Activated CD4-positive, alpha-beta T cell treated with anti-CD3 and anti-CD28 coated beads, Interleukin-2, amount 50 U/mL, for 16 hours (primary cell): ENCODE data around the gene TEX14.
"Not testable (repeated sequence)": the region's sequence is repeated elsewhere in the genome, so short reads cannot be mapped to it uniquely, and the experiment has no call there.

Source experiments
- DNase-seq: peaks from one replicate; pipeline ENCODE4 v3.0.0-alpha.2; 2020

Gene TEX14

DNA sequence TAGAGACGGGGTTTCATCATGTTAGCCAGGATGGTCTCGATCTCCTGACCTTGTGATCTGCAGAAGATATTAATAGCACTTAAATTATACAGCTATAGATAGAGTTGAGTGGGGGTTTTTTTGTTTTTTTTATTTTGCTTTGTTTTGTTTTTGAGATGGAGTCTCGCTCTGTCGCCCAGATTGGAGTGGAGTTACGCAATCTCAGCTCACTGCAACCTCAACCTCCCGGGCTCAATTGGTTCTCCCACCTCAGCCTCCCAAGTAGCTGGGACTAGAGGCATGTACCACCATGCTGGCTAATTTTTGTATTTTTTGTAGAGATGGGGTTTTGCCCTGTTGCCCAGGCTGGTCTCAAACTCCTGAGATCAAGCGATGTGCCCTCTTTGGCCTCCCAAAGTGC, 1.8 kb downstream of the TEX14 start:
- not testable (repeated sequence) for DNase-seq

DNA sequence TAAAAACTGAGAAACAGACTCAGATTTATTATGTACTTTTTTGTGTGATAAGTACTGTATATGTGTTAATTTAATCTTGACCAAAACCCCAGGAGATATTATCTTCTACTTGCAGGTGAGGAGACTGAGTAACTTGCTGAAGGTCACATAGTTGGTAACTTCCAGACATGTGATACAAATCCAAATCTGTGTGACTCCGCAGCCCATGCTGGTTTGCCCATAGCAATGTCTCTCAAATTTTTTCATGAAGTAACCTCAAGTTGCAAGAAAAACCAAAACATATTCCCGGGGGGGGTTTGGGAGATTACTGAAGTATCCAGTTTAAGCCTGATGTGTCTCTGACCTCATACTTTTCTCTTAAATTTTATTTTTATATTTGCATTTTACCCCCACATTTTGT, 3.3 kb downstream of the TEX14 start:
- no peak for DNase-seq

- DNase-seq: no peak
These were observed 4.9 kb downstream of the TEX14 start for GRCh38 chr17:58686980-58687379.

DNA sequence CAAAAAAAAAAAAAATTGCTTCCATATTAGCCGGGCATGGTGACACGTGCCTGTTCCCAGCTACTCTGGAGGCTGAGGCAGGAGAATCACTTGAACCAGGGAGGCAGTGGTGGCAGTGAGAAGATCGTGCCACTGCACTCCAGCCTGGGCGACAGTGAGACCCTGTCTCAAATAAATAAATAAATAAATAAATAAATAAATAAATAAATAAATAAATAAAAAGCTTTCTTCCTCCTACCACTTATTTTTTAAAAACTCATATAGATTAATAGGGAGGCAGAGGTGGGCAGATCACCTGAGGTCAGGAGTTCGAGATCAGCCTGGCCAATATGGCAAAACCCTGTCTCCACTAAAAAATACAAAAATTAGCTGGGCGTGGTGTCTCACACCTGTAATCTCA, 7.4 kb downstream of the TEX14 start:
- not testable (repeated sequence) for DNase-seq

- no peak for DNase-seq
These were observed 7.8 kb downstream of the TEX14 start for GRCh38 chr17:58684003-58684402.

GRCh38 chr17:58680038-58680369, 11.8 kb downstream of the TEX14 start:
- no peak for DNase-seq

- peak; percentile 33 for DNase-seq
These were observed 12.4 kb downstream of the TEX14 start for GRCh38 chr17:58679263-58680037.

- DNase-seq: not testable (repeated sequence)
These were observed 13.6 kb downstream of the TEX14 start for GRCh38 chr17:58678287-58678686.

- DNase-seq: no peak
These were observed 14.5 kb downstream of the TEX14 start for GRCh38 chr17:58677194-58677880.

DNA sequence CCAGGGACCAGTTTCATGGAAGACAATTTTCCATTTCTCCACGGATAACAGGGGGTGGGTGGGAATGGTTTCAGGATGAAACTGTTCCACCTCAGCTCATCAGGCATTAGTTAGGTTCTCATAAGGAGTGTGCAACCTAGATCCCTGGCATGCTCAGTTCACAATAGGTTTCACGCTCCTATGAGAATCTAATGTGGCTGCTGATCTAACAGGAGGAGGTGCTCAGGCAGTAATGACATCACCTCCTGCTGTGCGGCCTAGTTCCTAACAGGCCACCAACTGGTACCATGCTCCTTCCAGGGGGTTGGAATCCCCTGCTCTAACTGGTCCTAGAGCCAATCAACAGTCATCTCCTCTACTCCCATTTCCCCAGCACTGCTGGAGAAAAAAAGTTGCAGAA, 19.9 kb downstream of the TEX14 start:
- DNase-seq: no peak

DNA sequence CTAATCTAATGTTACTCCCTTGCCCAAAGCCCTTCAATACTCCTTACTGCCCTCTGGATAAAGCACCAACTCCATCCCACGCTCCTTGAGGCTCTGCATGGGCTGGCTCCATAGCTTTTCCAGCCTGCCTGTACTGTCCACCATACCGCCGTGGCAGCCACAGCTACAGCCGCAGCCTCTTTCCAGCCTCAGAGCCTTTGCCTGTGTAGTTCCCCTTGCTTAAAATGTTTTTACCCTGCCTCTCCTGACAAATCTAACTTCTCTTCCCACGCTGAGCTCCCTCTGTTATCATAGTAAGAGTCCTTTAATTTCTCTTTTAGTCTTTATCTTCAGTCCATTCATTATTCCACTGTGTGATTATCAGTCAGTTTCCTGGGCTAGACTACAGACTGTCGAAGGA, 22.0 kb downstream of the TEX14 start:
- DNase-seq: no peak

- DNase-seq: no peak
These were observed 23.3 kb downstream of the TEX14 start for GRCh38 chr17:58668598-58668935.

GRCh38 chr17:58667934-58668597, 23.8 kb downstream of the TEX14 start:
- DNase-seq: no peak

DNA sequence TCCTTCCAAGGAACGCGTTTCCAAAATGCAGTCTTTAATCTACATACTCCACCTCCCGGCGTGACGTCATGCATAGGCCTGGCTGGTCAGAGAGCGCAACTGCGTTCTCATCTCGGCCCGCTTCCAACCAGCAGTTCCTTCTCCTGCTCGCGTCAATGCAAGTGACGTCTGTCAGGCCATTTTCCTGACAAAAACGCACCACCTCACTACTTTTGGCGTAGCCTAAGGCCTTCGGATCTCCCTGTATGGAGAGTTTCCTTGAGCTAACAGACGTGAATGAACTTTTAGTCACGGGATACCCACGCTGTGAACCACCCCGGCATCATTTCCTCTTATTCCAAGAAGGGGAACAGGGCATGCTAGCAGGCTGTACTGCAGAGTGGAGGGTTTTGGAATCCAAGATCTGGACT, 25.0 kb downstream of the TEX14 start:
- peak; percentile 37 for DNase-seq

DNA sequence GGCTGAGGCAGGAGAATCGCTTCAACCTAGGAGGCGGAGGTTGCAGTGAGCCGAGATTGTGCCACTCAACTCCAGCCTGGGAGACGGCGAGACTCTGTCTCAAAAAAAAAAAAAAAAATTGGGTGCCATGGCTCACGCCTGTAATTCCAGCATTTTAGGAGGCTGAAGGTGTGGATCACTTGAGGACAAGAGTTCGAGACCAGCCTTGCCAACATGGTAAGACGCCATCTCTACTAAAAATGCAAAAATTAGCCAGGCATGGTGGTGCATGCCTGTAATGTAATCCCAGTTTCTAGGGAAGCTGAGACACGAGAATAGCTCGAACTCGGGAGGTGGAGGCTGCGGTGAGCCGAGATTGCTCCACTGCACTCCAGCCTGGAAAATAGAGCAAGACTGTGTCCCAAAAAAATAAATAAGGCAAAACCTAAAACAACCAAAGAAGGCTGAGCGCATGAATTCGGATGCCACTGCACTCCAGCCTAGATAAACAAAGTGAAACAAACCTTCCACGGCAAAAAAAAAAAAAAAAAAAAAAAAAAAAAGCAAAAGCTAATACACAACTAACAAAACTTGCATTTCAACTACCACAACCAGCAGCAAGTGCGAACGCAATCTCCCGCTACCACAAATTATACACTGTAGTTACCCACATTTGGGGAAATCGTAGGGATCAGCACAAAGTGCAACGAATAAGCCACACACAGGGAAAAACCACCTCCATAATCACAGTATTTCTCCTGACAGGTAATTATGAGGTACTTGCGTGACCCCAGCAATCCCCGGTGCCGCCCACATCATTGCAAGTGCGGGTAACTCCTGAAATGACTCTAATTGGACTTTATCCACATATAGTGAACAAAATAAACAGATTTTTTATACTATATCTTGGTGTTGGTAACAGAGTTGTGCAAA, 25.6 kb downstream of the TEX14 start:
- DNase-seq: no peak

DNA sequence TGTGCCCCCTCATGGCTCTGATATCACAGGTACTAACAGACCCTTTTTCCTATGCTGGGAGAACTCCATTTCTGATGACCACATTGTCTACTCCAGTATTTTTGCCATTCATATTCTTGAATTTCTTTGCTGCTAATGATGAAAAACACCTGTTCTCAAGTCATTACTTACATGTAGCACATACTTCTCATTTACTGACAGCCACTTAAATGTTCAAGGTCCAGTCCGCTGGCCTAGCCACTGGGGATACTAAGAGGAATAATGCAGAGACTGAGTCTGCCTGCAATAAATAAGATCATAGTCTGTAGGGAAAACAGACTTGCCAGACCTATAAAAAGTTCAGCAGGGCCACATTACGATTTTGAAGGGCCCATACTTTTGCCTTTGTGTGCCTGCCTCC, 27.5 kb downstream of the TEX14 start:
- DNase-seq: no peak

GRCh38 chr17:58661499-58661898, 30.3 kb downstream of the TEX14 start:
- DNase-seq: no peak

GRCh38 chr17:58660621-58661020, 31.2 kb downstream of the TEX14 start:
- no peak for DNase-seq

- DNase-seq: not testable (repeated sequence)
These were observed 32.1 kb downstream of the TEX14 start for GRCh38 chr17:58659714-58660084.

DNA sequence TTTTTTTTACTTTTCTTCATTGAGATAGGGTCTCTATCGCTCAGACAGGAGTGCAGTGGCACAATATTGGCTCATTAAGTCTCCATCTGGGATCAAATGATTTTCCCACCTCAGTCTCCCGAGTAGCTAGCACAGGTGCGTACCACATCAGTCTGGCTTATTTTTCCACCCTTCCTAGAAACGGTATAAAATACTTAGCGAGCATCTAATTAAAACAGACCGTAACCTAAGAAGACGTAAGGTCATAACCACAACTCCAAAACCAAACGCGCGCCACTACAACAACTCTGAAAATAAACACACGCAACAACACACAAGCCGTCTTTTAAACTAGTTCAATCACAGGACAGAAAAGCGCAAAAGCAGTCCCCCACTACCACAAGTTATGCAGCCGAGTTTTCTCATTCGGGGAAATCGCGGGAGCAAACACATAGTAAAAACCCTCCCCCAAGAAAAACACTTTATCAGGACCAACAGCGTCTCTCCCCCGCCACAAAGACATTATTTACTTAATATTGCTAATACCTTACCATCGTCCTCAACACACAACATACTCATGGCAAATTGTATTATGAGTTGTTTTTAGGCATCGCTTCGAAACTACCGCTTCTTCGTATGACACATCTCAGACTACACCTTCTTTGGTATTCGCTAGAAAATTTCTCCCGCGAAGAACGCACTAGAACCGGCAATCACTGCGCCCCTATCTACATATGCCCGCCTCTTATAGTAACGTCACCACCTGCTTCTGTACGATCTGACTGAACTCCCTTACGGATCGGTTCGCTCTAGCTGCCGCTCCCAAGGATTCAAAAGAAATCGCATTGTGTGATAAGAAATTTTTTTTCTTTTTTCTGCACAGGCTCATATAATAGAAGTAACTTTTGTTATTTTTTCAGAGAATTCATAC, 32.8 kb downstream of the TEX14 start:
- DNase-seq: peak; percentile 92

GRCh38 chr17:58657962-58658803, 33.7 kb downstream of the TEX14 start:
- DNase-seq: peak; percentile 67
